GM18526 (cell line): ENCODE results near the gene LRRC56.

Source experiments
- POLR2A ChIP-seq: IDR thresholded peaks from 3 replicates; pipeline ENCODE4 v1.6.1; 2011; ENCODE audit not compliant: insufficient read length; ENCODE audit errors: extremely low read depth

The LRRC56 gene

DNA sequence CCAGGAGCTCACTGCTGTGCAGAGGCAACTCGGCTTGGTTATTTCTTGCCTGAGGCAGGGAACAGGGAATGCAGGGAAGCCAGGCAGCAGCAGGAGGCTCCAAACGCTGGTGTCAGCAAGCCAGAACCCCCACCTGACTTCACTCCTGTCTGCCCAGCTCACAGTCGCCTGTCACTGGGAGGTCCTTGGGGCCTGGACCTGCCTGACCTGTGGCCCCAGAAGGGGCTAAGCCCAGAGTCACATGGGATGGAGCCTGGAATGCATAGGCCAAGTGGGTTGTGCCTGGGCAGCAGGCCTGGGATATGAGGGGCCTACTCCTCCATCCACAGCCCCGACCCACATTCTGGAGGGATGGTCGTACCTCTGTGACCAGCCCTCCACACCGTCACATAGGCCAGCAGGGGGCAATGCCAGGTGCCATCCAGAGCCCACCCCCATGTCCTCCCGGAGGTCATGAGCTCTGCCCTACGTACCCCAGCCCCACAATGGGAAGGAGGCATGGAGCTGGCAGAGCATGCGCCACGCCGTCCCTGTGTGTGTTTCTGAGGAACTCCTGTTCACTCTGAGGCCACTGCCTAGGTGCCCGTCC lies 28.7 kb downstream of the LRRC56 start:
- TF ChIP-seq POLR2A, result no peak

DNA sequence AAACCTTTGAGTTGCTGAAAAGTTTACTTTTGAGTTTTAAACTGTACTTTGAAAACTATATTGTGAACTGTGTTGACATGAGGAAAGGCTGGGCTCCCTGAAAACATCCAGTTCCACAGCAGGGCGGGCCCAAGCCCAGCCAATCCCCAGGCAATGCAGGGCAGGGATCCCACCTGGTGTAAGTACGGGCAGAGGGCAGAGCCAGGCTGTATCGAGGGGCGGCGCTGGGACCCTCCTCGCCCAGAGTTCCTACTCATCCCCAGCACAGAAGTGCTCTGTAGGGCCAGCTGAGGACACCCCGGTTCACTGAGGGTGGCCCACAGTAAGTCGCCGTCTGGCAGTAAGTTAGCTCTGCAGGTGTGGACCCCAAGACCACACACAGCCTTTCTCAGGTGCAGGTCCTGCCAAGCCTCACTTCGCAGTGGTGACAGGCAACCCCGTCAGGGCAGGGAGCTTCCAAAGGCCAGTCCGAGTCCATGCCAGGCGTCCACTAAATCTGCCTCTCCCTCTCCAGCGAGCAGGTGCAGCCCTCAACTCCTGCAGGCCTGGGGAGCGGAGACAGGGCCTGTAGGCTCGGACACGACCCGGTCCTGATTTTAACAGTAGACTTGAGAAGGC lies 29.8 kb downstream of the LRRC56 start:
- no peak for TF ChIP-seq POLR2A

DNA sequence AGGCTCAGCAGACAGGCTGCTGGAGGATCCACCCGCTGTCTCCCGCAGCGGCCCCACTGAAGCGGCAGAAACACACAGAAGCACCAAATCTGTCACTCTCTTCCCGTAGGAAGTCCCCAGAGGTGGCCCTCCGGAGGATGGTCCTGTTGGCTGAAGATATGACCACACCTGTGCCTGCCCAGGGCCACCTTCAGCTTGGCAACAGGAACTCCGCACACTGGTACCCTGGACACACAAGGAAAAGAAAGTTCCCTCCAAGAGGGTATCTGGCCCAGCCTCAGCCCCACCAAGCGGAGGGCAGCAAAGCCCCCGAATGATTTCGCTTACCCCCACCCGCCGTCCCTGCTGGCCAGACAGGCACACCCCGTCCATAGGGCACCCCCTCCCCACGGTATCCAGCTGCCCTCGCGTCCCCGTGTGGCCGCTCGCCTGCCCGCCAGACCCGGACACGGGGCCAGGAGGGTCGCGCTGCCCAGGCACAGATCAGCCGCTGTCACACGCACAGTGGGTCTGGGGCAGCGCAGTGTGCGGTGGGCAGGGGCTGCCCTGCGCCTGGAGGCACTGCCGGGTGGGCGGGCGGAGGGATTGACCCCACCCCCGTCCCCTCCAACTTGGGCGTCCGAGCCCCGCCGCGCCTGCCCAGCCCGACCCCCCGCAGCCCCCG lies 30.4 kb downstream of the LRRC56 start:
- no peak for TF ChIP-seq POLR2A

DNA sequence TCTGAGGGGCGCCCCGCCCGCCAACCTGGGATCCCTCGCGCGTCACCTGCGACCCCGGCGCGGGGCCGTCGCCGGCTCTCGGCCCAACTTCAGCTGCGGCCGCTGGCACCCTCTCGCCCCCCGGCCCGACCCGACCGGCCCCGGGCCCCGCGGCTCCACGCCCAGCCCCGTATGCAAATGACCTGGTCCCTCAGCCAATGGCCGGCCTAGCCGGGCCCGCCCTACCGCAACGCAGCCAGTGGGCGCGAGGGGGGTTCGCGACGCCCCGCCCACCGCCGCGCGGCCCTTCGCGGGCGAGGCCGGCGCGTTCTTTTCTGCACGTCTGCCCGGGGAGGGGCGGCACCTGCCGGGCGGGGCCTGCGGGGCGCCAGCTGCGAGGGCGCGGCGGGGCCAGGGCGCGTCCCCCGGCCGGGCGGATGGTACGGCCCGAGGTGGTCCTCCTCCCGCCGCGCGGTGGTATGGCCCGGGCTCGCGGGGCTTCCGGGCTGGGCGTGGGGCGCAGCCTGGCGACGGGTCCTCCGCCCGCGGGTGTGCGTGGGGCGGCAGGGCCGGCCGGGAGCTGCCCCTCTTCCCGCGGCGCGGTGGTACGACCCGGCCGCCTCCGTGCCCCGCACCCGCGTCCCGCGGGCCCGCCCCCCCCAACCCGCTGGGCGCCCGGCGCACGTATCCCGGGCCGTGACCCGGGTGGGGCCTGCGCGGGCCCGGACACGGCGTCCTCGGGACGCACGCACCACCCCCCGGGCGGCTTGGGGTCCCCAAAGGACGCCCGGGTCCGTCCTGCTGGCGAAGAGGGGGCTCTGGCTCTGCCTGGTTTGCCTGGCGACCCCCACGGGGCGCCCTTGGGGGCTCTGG lies 31.2 kb downstream of the LRRC56 start:
- peak; percentile 76 for TF ChIP-seq POLR2A

DNA sequence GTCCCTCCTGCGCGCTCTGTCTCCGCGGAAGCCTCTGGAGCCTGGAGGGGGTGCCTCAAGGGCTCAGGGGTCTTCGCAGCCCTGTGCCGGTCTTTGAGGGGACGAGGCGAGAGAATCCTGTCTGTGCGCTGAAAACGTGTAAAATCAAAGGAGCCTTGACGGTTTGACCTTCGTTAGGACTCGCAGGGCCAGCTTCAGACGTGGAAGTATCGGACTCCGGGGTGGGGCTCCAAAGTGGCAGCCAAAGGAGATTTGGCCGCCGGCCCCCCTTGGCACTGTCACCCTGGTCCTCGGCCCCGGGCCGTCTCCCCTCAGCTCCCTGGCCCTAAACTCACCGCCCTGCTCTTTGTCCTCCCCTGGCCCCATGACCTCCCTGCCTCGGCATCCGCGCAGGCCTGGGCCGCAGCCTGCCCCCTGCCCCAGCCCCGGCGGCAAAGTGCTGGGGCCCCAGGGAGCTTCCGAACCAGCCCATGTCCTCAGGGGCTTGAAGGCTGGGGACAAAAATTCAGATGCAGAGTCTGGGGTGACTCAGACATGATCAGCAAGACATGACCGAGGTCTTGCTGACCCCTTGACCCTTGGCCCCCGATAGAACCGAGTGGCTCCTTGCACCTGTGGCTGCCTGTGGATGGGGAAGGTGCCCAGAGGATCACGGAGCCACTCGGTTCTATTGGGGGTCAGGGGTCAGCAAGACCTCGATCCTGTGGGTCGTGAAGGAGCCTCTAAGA lies 32.0 kb downstream of the LRRC56 start:
- no peak for TF ChIP-seq POLR2A

DNA sequence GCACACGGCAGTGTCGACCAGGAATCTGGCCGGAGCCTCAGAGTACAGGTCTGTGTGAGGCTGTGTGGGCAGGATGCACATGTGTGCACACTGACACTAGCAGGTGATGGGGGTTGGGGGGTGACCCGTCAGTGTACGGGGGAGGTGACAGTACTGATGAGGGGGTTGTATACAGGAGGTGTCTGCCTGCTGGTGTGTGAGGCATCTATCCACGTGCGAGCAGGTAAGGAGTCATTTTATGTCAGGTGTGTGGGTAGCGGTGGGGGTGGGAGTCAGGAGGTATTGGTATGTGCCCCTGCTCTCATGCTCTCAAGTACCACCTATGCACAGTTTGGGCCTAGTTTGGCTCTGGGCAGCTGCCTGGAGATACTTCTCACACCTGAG lies 34.5 kb downstream of the LRRC56 start:
- no peak for TF ChIP-seq POLR2A

DNA sequence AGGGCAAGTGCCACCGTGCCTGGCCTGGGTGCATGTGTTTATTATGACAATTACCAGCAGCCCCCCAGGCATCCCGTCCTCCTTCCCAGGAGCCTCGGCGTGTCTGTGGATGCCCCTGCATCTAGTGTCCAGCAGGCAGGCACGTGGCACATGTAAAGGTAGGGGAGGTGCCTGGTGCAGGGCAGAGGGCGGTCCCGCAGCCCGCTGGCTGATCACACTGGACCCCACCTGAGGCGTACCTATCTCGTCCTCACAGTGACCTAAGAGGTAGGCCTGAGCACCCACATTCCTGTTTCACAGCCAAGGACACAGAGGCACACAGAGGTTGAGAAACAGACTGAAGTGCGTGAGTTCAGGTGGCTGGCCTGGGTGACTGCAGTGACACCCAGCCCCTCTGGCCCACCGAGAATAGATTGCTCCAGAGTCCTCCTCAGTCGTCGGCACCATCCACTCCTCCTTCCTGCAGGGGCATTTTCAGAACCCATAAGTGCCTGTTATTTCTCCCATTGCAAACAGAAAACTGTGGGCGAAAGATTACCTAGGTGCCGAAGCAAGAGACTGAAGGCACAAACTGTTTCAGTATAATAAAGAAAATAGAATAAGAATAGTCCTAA lies 35.9 kb downstream of the LRRC56 start:
- TF ChIP-seq POLR2A, result no peak

DNA sequence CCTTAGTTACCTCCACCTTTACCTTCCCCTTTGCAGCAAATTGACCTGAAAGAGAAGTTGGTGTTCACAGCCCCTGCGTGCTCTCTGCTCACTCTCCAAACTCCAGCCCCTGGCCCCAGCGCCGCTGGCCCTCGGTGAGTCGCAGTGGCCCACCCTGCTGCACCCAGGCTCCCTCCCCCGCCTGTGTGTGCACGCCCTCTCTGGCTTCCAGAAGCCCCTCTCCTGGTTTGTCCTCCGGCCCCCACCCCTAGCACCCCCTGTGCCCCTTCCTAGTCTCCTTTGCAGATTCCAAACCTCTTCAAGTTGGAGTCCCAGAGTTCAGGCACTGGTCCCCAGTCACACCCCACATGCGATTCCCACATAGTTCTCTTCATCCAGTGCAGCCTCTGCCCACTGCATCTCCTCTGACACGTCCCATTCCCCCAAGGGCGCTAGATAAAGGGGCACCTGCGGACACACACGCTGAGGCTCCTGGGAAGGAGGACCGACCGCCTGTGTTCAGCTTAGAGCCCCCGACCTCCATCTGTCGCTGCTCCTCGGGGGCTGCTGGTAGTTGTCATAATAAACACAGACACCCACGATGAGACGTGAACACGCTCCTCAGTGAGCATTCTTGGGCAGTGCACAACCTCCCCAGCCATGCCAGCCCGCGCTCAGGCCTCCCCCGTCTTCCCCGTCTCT lies 37.4 kb downstream of the LRRC56 start:
- TF ChIP-seq POLR2A, result no peak

DNA sequence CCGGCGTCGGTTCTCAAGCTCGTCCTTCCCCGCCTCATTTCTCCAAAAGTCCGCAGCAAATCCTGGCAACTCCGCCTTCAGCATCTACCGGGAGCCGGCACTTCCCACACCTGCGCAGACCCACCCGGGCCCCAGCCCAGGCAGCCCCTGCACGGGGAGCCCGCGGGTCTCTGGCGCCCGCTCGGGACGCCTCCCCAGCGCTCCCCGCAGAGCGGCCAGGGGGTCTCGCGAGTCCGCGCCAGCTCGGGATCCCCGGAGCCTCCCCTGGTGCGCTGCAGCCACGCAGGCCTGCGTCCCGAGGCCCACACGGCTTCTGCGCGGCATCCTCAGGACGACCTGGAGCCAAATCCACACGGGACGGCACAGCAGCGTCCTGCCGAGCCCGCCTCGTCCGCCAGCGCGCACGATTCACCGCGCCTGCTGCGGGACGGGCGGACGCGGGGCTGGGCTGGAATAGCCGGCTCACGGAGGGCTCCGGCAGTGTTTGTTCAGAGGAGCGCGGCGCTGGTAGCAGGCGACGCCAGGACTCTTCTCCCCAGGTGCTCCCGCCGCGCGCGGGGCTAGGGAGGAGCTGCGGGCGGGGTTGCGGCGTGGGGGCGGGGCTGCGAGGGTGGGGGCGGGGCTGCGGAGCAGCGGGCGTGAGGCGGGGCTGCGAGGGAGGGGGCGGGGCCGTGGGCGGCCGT lies 38.1 kb downstream of the LRRC56 start:
- no peak for TF ChIP-seq POLR2A

DNA sequence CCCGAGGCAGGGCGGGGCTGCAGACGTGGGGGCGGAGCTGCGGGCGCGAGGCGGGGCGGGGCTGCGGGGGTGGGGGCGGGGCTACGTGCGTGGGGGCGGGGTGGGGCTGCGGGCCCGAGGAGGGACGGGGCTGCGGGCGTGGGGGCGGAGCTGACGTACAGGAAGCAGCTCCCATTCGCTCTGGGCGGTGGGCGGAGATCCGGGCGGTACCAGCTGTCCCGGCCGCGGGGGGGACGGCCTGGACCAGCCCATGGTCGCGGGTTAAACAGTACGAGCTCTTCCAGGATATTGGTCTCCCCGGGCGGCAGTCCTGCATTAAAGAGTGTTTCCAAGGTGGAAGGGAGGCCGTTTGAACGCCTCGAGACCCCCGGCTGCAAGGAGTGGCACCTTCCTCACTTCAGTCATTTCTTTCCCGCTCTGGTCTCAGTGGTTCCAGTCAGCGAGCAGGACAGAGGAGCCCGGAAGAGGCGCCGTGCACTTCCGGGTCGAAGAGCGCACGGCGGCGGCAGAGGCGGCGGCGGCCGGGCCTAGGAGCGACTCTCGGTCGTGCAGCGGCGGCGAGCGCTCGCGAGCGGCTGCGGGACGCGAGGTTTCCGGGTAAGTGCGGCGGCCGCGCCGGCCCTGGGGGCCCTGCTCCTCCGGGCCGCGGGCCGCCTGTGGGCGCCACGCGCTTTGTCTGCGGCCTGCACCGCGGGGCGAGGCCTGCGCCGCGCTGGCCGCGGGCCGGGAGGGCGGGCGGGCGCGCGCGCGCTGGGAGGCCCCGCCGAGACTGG lies 38.9 kb downstream of the LRRC56 start, which contains the start of gene PHRF1:
PHRF1 (plus strand) TSS at position 475 of the 773 bp plus-strand sequence. CDS start 5,043 bp downstream, outside the sequence.
- TF ChIP-seq POLR2A, result peak; percentile 79

DNA sequence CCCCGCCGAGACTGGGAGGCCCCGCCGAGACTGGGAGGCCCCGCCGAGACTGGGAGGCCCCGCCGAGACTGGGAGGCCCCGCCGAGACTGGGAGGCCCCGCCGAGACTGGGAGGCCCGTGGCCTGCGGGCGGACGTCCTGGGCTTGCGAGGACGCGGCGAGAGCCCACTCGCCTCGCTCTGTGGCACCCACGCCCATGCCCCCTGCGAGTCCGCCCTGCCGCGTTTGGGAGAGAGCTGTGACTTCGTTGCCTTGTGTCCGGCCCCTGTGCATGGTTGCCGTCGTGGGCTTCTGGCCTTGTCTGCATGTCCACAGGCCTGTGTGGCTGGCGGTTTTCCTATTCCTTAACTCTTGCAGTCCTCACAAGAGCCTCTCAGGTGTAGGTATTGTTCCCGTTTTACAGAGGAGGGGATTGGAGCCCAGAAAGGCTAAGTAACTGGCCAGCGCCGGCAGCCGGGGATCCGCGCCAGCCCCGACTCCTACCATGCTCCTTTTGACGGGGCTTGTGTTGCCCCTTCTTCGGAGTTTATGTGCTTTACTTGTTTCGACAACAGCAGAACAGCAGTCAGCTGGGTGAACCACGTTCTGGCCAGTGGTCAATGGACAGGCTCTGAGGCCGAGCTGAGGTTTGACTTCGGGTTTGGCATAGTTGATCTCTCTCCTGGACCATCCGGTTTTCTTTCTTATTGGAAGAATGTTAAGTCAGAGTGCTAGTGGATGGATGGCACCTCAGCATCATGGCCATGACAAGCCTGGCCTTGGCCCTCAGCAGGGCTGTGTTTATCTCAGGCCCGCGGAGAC lies 39.7 kb downstream of the LRRC56 start:
- no peak for TF ChIP-seq POLR2A

DNA sequence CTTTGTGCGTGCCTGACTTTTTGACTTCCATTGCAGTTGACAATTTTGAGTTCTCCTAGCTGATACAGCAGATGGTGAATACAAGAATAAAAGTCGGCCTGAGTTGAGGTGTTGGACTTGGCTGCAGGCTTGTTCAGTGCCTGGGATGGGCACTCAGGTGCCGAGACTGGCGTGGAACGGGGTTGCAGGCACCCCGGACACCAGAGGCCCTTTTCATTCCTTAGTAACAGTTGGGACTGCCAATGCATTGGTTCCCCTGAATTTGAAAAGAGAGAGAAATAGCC lies 40.2 kb downstream of the LRRC56 start:
- TF ChIP-seq POLR2A, result no peak
